GM18499 (cell line): ENCODE results near the gene LRRC71.

Experiments used
- ATAC-seq: cut with Tn5 transposase; IDR thresholded peaks from one replicate; pipeline ENCODE4 v1.9.1; 2021; ENCODE audit warnings: moderate number of reproducible peaks; ENCODE audit not compliant: insufficient read depth, unreplicated experiment

LRRC71 gene

DNA sequence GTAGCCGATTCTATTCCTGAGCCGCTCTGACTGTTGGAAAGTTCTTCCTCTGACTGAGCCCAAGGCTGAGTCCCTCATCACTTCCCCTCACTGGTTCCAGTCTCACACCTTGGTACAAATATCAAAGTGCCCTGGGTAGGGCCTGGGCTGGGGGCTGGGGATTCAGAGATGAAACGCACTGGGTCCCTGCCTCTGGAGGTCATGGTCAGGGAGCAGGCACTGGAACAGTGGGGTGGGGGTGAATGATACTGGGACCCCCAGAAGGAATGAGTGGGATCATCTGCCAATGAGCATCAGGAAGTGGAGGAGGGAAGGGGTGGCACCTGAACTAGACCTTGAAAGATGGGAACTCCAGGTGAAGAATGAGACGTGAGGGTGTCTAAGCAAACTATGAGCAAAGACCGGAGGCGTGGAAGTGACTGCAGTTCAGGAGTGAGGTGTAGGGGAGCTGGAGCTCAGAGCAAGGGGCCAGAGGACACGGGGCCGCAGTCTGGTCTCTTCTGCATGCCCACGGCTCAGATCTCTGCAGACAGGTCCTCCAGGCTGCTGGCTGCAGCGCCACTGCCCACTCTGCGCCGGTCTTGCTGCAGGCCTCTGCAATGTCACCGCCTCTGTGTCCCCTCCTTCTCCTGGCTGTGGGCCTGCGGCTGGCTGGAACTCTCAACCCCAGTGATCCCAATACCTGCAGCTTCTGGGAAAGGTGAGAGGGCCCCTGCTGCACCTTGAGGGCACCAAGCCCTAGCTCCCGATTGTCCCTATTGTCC lies 16.9 kb upstream of the LRRC71 start:
- ATAC-seq, result no peak

GRCh38 chr1:156904187-156904959 lies 16.1 kb upstream of the LRRC71 start:
- no peak for ATAC-seq

- no peak for ATAC-seq
Measured at GRCh38 chr1:156905176-156905575, 15.3 kb upstream of the LRRC71 start.

- ATAC-seq, result no peak
Measured at GRCh38 chr1:156905651-156906050, 14.8 kb upstream of the LRRC71 start.

DNA sequence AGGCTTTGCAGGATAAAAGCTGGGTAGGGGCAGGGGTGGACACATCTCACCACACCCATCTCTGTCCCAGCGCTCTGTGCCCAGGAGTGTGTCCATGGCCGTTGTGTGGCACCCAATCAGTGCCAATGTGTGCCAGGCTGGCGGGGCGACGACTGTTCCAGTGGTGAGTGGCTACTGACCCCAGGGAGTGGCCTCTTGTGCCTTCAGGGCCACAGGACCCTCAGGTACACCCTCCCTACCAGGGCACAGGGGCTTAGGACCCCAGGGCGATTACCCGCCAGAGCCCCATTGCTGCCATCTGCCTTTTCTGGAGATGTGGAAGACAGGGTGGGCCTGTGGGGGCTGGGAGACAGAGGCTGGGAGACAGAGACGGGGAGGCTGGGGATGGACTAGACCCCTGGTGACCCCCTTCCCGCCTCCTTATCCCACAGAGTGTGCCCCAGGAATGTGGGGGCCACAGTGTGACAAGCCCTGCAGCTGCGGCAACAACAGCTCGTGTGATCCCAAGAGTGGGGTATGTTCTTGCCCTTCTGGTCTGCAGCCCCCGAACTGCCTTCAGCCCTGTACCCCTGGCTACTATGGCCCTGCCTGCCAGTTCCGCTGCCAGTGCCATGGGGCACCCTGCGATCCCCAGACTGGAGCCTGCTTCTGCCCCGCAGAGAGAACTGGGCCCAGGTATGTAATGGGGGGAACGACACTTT lies 14.1 kb upstream of the LRRC71 start:
- ATAC-seq, result no peak

- ATAC-seq, result no peak
Measured at GRCh38 chr1:156908541-156908940, 11.9 kb upstream of the LRRC71 start.

- ATAC-seq, result no peak
Measured at GRCh38 chr1:156908955-156909354, 11.5 kb upstream of the LRRC71 start.

DNA sequence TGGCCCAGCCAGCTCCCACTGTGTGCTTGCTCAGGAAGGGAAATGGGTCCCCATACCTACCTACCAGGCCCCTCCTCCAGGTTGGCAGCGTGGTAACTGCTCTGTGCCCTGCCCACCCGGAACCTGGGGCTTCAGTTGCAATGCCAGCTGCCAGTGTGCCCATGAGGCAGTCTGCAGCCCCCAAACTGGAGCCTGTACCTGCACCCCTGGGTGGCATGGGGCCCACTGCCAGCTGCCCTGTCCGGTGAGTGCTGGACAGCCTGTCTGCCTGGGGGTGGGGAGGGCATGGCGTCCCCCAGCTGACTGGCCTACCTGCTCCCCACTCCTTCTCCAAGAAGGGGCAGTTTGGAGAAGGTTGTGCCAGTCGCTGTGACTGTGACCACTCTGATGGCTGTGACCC lies 10.8 kb upstream of the LRRC71 start:
- no peak for ATAC-seq

- ATAC-seq, result no peak
Measured at GRCh38 chr1:156910309-156910782, 10.1 kb upstream of the LRRC71 start.

DNA sequence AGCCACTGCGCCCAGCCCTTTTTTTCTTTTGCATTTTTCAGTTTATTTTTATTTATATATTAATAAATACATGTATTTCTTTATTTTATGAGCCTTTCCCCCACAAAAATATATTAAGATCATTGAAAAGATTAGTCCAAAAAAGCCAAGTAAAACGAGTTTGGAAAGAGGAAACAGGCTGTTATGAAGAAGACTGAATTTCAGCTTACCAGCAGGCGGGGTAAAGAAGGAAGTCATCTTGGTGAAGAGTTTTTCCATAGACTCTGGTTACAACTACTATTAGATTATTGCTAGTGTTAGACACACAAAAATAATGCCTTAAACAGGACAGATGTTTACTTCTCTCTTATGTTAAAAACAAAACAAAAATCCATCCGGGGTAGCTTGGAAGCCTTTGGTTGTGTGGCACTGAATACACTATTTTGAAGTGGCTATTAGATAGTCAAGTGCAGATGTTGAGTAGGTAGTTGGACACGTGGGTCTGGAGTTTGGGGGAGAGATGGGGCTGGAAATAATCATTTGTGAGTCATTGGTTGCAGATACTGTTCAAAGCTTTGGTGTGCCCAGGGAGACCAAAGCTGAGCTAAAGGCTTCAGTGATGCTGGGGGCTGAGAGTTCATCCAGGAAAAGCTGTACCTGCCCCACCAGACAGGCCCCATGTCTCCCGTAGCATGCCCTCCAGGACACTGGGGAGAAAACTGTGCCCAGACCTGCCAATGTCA lies 8.7 kb upstream of the LRRC71 start:
- ATAC-seq, result no peak

- ATAC-seq, result no peak
Measured at GRCh38 chr1:156912310-156912709, 8.1 kb upstream of the LRRC71 start.

DNA sequence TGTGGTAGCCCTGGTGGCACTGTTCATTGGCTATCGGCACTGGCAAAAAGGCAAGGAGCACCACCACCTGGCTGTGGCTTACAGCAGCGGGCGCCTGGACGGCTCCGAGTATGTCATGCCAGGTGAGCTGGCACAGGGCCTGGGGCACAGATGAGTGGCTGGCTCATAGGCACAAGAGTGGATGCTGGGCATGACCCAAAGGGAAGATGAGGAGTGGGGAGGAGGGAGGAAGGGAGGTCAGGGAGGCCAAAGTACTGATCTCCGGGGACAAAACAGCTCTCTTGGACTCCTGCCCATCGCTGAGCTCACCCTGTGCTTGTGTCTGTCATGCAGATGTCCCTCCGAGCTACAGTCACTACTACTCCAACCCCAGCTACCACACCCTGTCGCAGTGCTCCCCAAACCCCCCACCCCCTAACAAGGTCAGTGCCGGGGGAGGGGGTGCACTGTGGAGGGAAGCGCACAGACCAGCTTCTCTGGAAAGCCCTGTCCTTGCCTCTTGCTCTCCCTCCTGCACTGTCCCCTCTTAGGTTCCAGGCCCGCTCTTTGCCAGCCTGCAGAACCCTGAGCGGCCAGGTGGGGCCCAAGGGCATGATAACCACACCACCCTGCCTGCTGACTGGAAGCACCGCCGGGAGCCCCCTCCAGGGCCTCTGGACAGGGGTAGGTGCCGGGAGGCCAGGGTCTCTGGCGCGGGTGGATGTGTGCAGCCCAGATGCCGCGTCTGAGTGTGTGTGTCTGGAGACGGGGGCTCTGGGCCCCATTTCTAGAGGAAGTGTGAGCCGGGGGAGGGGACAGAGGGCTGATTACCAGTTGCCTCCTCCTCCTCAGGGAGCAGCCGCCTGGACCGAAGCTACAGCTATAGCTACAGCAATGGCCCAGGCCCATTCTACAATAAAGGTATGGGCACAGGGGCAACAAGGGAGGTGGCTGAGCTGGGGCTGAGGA lies 7.3 kb upstream of the LRRC71 start:
- ATAC-seq, result no peak

DNA sequence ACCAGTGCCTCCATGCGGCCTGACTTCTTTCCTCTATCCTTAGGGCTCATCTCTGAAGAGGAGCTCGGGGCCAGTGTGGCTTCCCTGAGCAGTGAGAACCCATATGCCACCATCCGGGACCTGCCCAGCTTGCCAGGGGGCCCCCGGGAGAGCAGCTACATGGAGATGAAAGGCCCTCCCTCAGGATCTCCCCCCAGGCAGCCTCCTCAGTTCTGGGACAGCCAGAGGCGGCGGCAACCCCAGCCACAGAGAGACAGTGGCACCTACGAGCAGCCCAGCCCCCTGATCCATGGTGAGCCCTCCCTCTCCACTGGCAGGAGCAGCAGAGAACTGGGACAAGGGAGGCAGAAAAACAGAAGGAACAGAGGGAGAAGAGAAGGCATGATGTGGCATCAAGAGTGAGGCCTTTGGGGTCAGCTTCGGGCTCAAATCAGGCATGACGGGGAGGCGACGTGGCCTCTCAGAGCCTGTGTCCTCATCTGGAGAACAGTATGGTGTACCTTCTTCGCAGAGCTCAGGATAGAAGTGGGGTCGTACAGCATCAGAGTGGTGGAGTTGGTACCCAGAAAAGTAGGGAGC lies 6.5 kb upstream of the LRRC71 start:
- ATAC-seq, result no peak

DNA sequence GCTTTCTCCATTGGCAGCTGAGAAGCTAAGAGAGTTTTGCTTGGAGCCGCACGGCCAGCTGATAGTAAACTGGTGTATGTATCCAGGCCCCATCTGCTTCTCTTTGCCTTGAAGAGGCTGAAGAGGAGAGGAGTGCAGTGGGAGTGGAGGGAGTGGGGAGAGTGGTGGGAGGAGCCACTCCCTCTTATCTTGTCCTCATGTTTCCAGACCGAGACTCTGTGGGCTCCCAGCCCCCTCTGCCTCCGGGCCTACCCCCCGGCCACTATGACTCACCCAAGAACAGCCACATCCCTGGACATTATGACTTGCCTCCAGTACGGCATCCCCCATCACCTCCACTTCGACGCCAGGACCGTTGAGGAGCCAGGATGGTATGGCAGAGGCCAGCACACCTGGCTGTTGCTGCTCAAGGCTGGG lies 6.0 kb upstream of the LRRC71 start:
- no peak for ATAC-seq

GRCh38 chr1:156921053-156921529 lies 659 bp downstream of the LRRC71 start:
- ATAC-seq, result no peak

DNA sequence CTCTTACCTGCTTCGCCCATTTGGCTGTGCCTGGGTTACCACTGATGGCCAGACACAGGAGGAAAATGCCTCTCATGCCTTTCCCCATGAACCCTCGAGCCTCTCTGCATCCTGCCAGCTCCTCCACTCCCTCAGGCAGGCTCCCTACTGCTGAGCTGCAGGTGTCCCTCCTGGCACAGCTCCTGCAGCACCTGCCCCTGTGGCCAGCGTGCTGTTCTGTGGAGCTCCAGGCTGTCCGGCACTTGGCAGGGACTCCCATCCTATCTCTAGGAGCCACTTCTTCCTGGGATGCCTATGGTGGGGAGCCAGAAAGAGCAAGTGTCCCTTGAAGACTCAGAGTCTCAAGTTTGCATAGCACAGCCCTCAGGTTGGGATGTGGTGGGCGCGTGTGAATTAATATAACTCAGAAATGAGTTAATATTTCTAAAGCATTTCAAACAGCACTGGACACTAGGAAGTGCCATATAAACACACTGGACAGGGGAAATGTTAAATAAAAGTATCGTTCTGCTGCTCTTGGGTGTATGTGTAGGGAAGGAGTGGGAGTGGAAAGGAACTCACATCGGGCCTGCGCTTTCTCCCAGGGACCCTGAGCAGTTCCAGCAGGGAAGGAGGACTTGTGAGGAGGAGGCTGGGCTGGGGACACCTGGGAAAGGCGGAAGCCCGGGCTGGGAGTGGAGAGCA lies 2.7 kb downstream of the LRRC71 start:
- ATAC-seq, result no peak

GRCh38 chr1:156923670-156924477 lies 3.4 kb downstream of the LRRC71 start:
- ATAC-seq, result no peak
